ENCODE data around the gene NODAL. TPM values are rescaled to one million over a fixed set of nuclear protein-coding genes. Genes with fewer than 3 reads are reported as not detected.
A peak's percentile ranks its signal among the peaks of the same experiment; 100 is the strongest.

The NODAL gene
- total and polyA plus RNA-seq, 2 of the 4 experiments (the other 2 are of a cell fraction) = not detected

DNA sequence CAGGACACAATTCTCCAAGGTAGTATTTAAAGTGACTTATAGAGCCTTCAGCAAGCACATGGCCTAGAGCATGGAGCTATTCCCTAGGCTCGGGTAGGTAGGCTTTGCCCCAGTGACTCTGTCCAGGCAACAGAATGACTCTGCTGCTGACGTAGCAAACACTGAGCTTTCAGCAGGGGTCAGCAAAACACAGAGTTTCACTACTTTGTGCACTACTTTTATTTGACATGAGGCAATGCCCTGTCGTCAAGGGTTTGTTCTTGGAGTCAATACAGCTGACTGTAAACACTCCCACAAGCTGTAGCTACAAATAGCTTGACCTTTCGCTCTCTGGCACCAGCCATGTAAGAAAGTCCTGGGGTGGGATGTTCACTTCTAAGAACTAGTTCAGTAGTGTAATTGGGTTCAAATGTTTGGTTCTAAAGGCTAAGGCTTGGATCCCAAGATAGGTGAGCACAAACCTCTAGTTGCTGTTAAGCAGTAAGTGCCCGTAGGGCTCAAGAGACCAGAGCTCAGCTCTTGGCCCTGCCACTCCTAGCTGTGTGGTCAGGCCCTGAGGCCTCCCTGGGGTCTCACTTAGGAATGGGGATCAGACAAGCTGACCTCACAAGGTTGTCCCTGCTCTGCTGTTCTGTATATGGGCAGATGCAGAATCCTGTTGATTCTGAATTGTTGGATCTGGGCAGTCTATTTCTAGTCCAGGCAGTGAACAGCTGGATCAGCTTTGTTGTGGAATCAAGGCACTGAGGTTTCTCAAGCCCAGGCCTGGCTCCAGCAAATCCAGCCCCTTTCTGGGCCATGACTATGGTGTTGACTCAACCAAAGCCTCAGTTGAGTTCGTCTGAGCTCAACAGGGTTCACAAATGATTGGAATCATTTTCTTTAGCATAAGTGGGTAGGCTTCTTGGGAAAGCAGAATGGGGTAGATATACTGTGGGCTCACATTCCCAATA is 10.7 kb downstream of the NODAL start:
- Histone ChIP-seq H3K9ac (ENCODE audit: low read depth, low read length) (no peak overlapping the region), H3K14ac (replicated peaks; ENCODE audit: low read depth, low read length) (no peak overlapping the region), H3K4me2 (ENCODE audit: low read depth, low read length) (peak overlapping the region; percentile 16; the same call in 1 of the 2 replicates), H2BK5ac (ENCODE audit: low read depth, low read length, poor library complexity, severe bottlenecking) (no peak overlapping the region), H2AFZ (replicated peaks; ENCODE audit: low read length, poor library complexity) (no peak overlapping the region), H3K18ac (ENCODE audit: low read depth, low read length) (no peak overlapping the region), H2AK9ac (replicated peaks; ENCODE audit: low read depth, low read length, poor library complexity) (no peak overlapping the region), H3K27me3 (ENCODE audit: control insufficient read depth, insufficient read depth, low read length) (no peaks in the 10 kb centered on the region), H4K8ac (ENCODE audit: low read depth in 2 of 2, low read length in 2 of 2) (no peak overlapping the region), H2BK120ac (ENCODE audit: low read depth, low read length) (no peak overlapping the region), H4K5ac (ENCODE audit: low read depth, low read length) (no peak overlapping the region), H3K9me1 (ENCODE audit: insufficient read depth, low read length) (peaks cover 12% of the 10 kb centered on the region), H2BK20ac (ENCODE audit: low read depth, low read length) (no peak overlapping the region), H3K4ac (ENCODE audit: low read depth, low read length) (no peak overlapping the region), H3K9me3 (ENCODE audit: control insufficient read depth, insufficient read depth, low read length) (no peaks in the 10 kb centered on the region), H3K4me3 (ENCODE audit: insufficient read depth, low read depth, low read length) (no peak overlapping the region), H3K79me1 (ENCODE audit: low read depth in 1 of 2, low read length in 2 of 2) (peaks cover 2 to 16% of the 10 kb centered on the region in 2 experiments; a peak in 3 of 4 replicates), H3K23ac (ENCODE audit: low read depth, low read length) (no peak overlapping the region), H3K27ac (ENCODE audit: insufficient read depth, low read length) (no peak overlapping the region), H2AK5ac (ENCODE audit: low read depth, low read length) (no peak overlapping the region), H2BK15ac (ENCODE audit: low read depth, low read length) (no peak overlapping the region), H4K91ac (ENCODE audit: insufficient read depth, low read depth, low read length) (no peak overlapping the region), H4K20me1 (ENCODE audit: insufficient read depth, low read length) (peaks cover 19% of the 10 kb centered on the region), H3K36me3 (ENCODE audit: control insufficient read depth, insufficient read depth, low read length) (peaks cover 24% of the 10 kb centered on the region), H3K4me1 (ENCODE audit: control insufficient read depth, insufficient read depth, low read length) (peaks cover 10% of the 10 kb centered on the region), H3K56ac (ENCODE audit: extremely low read depth, insufficient read depth, low read length) (no peak overlapping the region)
- dilution Hi-C loops (cut with HindIII; ENCODE audit: low sequenced_read_pairs, unreplicated experiment) = no loop called here
- BruUV-seq (replicated peaks) = no TSS peak
- ChIA-PET CTCF (interaction anchor here (1.0 to 1.1 kb wide), 5 partner anchors 13 to 58 kb away, joined by 3 to 4 read pairs (median 3); no protein-coding TSS in a partner anchor), POLR2A (ENCODE audit: unreplicated experiment) (no interaction called here)
- peak; percentile 82 for TF ChIP-seq MAFK (IDR thresholded peaks at IDR 0.05; ENCODE audit: low read depth, low read length)
- no peak for TF ChIP-seq RCOR1 (IDR thresholded peaks at IDR 0.05; ENCODE audit: insufficient replicate concordance, low read length)
- TF ChIP-seq POLR2A (IDR thresholded peaks at IDR 0.05; ENCODE audit: low read depth, low read length) = no peak
- TF ChIP-seq CEBPB (IDR thresholded peaks at IDR 0.05; ENCODE audit: low read depth, low read length) = peak; percentile 57
- TF ChIP-seq, protein P1, sequence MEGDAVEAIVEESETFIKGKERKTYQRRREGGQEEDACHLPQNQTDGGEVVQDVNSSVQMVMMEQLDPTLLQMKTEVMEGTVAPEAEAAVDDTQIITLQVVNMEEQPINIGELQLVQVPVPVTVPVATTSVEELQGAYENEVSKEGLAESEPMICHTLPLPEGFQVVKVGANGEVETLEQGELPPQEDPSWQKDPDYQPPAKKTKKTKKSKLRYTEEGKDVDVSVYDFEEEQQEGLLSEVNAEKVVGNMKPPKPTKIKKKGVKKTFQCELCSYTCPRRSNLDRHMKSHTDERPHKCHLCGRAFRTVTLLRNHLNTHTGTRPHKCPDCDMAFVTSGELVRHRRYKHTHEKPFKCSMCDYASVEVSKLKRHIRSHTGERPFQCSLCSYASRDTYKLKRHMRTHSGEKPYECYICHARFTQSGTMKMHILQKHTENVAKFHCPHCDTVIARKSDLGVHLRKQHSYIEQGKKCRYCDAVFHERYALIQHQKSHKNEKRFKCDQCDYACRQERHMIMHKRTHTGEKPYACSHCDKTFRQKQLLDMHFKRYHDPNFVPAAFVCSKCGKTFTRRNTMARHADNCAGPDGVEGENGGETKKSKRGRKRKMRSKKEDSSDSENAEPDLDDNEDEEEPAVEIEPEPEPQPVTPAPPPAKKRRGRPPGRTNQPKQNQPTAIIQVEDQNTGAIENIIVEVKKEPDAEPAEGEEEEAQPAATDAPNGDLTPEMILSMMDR (conservative IDR thresholded peaks at IDR 0.05; ENCODE audit: low read depth, low read length) = peak; percentile 33; the same call in 1 of the 2 replicates
- no peak; the same call in 1 of the 2 replicates for TF ChIP-seq SMC3 (IDR thresholded peaks at IDR 0.05; ENCODE audit: low read depth, low read length)
- no peak for TF ChIP-seq CHD1 (IDR thresholded peaks at IDR 0.05; ENCODE audit: low read depth, low read length)
- no peak for TF ChIP-seq RFX5 (IDR thresholded peaks at IDR 0.05; ENCODE audit: low read depth, low read length)
- TF ChIP-seq NFE2L2 (IDR thresholded peaks at IDR 0.05; ENCODE audit: low read depth, low read length) = peak; percentile 7; the same call in 1 of the 2 replicates
- peak; percentile 17; the same call in 1 of the 2 replicates for TF ChIP-seq RAD21 (IDR thresholded peaks at IDR 0.05; ENCODE audit: low read length)
- peak; percentile 88 for TF ChIP-seq MXI1 (IDR thresholded peaks at IDR 0.05; ENCODE audit: borderline replicate concordance, low read depth, low read length)
- TF ChIP-seq, protein P2, sequence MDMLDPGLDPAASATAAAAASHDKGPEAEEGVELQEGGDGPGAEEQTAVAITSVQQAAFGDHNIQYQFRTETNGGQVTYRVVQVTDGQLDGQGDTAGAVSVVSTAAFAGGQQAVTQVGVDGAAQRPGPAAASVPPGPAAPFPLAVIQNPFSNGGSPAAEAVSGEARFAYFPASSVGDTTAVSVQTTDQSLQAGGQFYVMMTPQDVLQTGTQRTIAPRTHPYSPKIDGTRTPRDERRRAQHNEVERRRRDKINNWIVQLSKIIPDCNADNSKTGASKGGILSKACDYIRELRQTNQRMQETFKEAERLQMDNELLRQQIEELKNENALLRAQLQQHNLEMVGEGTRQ (IDR thresholded peaks at IDR 0.05; ENCODE audit: low read depth, low read length) = no peak
- in situ Hi-C loops (cut with MboI; ENCODE audit: low sequenced_read_pairs) = no loop called here
- ATAC-seq (ENCODE audit: low read depth) = peak; percentile 65
- WGBS, 2 experiments (ENCODE audit: extremely low coverage in 2 of 2, insufficient read length in 1 of 2) = 13% methylated on average over 2 of the region's 6 CpGs; no CpG with 5 or more reads in 1 of the 2 experiments
- peak; percentile 87 for DNase-seq
- intact Hi-C loops (cut with micrococcal nuclease) = no loop called here

Data from IMR-90 (cell line).